SK-N-MC (cell line): ENCODE results near the gene DCUN1D2.
A peak's percentile ranks its signal among the peaks of the same experiment; 100 is the strongest.

ENCODE experiments used
- DNase-seq: peaks from one replicate; pipeline ENCODE4 v3.0.0-alpha.2; 2011; ENCODE audit warnings: low read depth, low spot score
- H3K27ac ChIP-seq: fragments of 200-600 bp; sonication (generic); 2 replicates; pipeline ENCODE4 v1.5.1; 2016; ENCODE audit warnings: mixed run types
- H3K36me3 ChIP-seq: fragments of 200-600 bp; sonication (generic); 2 replicates; pipeline ENCODE4 v1.6.1; 2017; ENCODE audit warnings: antibody characterized with exemption, low read length, mixed read lengths; ENCODE audit not compliant: insufficient read depth
- H3K4me3 ChIP-seq: fragments of 200-600 bp; sonication (generic); 2 replicates; pipeline ENCODE4 v1.5.1; 2016
- H3K9ac ChIP-seq: fragments of 200-600 bp; sonication (generic); 2 replicates; pipeline ENCODE4 v1.8.0; 2017; ENCODE audit warnings: mixed run types, mixed read lengths; ENCODE audit not compliant: insufficient read length
- H3K9me3 ChIP-seq: fragments of 200-600 bp; sonication (generic); 2 replicates; pipeline ENCODE4 v1.6.1; 2017; ENCODE audit warnings: low read depth, mild to moderate bottlenecking, antibody characterized with exemption, low read length, moderate library complexity, mixed read lengths
- EZH2 ChIP-seq: fragments of 200-600 bp; sonication (generic); IDR thresholded peaks from one replicate; pipeline ENCODE4 v1.6.1; 2017; ENCODE audit warnings: antibody characterized with exemption
- FOXP2 ChIP-seq: optimal IDR thresholded peaks from 2 replicates; pipeline ENCODE3; 2011; ENCODE audit warnings: mild to moderate bottlenecking, moderate library complexity; ENCODE audit not compliant: insufficient read depth; ENCODE audit errors: extremely low read length, control extremely low read depth
- POLR2AphosphoS5 ChIP-seq: IDR thresholded peaks from 2 replicates; pipeline ENCODE4 v1.6.1; 2012; ENCODE audit warnings: mild to moderate bottlenecking, low read depth, low read length, borderline replicate concordance

The DCUN1D2 gene

DNA sequence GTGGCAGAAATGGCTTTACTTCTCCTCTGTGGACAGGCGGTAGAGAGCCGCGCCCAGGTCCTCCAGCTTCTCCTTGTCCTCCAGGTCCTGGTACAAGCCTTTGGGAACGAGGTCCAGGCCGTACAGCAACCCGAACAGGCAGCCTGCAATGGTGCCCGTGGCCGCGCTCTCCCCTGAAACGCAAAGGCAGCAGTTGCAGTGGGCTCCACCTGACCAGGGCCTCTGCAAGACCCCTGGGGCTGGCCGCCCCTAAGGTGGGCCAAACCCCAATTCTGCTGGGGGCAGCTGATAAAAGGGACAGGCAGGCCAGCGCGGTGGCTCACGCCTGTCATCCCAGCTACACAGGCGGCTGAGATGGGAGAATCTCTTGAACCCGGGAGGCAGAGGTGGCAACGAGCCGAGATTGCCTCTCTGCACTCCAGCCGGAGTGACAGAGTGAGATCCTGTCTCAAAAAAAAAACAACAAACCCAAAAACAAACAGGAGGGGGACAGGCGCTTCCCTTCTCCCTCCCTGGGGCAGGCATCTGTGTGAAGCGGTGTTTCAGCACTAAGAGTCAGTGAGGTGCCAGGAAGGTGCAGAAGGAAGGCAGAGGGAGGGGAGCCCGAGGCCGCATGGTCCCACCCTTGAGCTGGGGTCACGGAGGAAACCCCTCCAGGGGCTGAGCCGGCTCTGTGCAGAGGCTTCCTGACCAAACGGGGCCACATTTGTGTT is 67.5 kb downstream of the DCUN1D2 start:
- Histone ChIP-seq H3K4me3 (no peak overlapping the region), H3K36me3 (no peaks in the 10 kb centered on the region), H3K27ac (no peak overlapping the region), H3K9ac (no peak overlapping the region), H3K9me3 (no peaks in the 10 kb centered on the region)
- no peak for DNase-seq
- TF ChIP-seq EZH2 (no peak), FOXP2 (no peak), POLR2AphosphoS5 (no peak)

DNA sequence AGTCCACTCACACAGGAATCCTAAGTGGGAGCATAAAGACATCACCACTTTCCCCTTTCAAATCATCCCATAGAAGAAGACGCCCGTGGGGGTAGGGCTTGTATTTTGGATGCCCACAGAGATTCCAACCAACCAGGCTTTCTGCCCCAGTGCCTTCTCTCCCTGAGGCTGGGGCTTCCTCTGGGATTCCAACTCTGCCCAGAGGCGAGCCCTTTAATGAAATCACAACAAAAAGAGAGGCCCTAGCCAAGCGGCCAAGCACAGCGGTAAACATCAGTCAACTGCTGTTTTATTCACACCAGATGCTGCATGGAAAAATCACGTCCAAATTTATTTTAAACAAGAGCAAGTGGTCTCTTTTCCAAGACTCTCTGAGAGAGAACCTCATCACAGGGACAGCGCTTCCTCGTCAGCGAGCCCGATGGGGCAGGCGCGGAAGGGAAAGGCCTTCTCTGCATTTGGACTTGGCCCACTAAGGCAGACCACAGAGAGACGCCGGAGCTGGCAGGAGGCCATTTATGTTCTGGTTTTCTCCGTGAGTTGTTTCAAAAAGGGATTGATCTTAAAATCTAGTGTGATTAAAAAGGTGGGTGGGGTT is 68.7 kb downstream of the DCUN1D2 start:
- Histone ChIP-seq H3K27ac (peak overlapping the region; percentile 91), H3K4me3 (peak overlapping the region; percentile 64), H3K9ac (peak overlapping the region; percentile 61), H3K36me3 (no peaks in the 10 kb centered on the region), H3K9me3 (no peaks in the 10 kb centered on the region)
- no peak for DNase-seq
- TF ChIP-seq POLR2AphosphoS5: no peak
- TF ChIP-seq FOXP2: no peak
- no peak for TF ChIP-seq EZH2

DNA sequence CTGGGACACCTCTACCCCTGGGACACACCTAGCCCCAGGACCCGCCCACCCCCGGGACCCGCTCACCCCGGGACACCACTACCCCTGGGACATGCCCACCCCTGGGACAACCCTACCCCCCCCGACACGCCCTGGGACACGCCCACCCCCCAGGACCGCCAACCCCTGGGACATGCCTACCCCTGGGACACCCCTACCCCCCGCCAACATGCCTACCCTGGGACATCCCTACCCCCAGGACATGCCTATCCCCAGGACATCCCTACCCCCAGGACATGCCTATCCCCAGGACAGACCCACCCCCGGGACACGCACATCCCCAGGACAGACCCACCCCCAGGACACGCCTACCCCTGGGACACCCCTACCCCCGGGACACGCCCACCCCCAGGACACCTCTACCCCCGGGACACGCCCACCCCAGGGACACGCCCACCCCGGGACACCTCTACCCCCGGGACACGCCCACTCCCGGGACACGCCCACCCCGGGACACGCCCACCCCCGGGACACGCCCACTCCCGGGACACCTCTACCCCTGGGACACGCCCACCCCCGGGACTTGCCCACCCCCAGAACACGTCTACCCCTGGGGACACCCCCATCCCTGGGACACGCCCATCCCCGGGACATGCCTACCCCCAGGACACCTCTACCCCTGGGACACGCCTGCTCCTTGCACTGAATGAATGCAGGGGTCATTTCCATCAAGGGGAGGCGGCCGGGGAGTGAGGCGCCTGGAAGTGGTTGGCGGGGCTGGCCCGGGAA is 69.5 kb downstream of the DCUN1D2 start:
- H3K9ac ChIP-seq: no peak overlapping the region
- H3K36me3 ChIP-seq: no peaks in the 10 kb centered on the region
- H3K9me3 ChIP-seq: no peaks in the 10 kb centered on the region
- no peak for TF ChIP-seq EZH2
- no peak for TF ChIP-seq FOXP2
- TF ChIP-seq POLR2AphosphoS5: no peak
- no peak for DNase-seq
- peak overlapping the region; percentile 91; the same call in 1 of the 2 replicates for H3K27ac ChIP-seq
- peak overlapping the region; percentile 64 for H3K4me3 ChIP-seq

DNA sequence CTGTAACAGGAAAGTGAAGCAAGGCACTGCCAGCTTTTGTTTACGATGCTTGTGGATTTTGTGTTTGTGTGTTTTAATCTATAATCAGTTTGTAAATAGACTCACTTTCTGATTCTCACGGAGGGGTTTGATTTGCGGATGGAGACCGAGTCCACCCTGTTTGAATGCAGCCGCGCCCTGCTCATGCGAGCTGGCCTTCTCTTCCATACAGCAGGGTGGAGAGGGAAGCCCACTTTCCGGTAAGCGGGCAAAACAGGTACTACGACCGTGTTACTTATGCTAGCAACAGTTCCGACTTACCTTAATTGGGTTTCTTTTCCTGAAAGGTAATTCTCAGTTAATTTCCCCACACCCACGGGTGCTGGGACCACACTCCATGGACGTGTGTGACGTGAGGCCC is 70.3 kb downstream of the DCUN1D2 start:
- Histone ChIP-seq H3K4me3 (no peak overlapping the region), H3K9me3 (no peaks in the 10 kb centered on the region), H3K9ac (no peak overlapping the region), H3K27ac (no peak overlapping the region), H3K36me3 (no peaks in the 10 kb centered on the region)
- TF ChIP-seq EZH2 (no peak), POLR2AphosphoS5 (no peak), FOXP2 (no peak)
- no peak for DNase-seq

DNA sequence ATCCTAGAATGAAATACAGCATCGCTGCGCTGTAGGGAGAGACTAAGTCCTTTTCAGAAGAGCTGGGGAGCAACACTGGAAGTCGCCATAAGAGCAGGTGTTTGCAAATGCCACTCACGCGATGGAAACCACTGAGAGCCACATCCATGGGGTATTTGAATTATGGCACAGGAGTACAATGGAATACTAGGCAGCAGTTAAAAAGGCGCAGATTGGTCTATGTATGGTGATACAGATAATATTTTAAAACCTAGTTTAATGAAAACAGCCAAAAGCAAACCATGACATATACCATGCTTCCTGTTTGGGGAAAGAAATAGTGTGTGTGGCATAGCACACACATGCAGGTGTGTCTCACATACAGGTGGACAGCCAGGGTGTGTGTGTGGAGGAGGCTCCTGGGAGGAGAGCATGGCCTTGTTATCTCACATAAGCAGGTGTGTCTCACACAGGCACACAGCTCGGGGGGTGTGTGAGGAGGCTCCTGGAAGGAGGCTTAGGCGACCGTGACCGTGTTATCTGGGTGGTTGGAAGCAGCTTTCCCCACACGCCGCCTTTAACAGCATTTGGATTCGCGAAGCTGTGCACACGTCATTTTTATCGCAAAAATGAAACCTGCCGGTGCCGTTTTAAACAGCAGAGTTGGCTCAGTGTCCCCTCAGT is 70.8 kb downstream of the DCUN1D2 start:
- Histone ChIP-seq H3K9me3 (no peaks in the 10 kb centered on the region), H3K9ac (no peak overlapping the region), H3K36me3 (no peaks in the 10 kb centered on the region), H3K27ac (no peak overlapping the region), H3K4me3 (no peak overlapping the region)
- TF ChIP-seq EZH2: no peak
- no peak for DNase-seq

DNA sequence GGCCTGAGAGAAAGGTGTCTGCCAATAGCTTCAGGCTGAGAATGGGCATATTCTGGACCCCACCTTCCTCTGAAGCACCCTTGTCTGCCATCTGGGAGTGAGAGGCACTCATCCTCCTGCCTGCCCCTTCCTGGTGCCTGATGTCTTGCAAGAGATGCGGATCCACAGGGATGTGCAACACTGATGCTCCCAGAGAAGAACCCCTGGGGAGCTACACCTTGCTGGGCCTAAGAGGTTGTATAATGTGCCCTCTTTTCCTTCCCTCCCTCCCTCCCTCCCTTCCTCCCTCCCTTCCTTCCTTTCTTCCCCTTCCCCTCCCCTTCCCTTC is 71.8 kb downstream of the DCUN1D2 start:
- no peaks in the 10 kb centered on the region for H3K36me3 ChIP-seq

DNA sequence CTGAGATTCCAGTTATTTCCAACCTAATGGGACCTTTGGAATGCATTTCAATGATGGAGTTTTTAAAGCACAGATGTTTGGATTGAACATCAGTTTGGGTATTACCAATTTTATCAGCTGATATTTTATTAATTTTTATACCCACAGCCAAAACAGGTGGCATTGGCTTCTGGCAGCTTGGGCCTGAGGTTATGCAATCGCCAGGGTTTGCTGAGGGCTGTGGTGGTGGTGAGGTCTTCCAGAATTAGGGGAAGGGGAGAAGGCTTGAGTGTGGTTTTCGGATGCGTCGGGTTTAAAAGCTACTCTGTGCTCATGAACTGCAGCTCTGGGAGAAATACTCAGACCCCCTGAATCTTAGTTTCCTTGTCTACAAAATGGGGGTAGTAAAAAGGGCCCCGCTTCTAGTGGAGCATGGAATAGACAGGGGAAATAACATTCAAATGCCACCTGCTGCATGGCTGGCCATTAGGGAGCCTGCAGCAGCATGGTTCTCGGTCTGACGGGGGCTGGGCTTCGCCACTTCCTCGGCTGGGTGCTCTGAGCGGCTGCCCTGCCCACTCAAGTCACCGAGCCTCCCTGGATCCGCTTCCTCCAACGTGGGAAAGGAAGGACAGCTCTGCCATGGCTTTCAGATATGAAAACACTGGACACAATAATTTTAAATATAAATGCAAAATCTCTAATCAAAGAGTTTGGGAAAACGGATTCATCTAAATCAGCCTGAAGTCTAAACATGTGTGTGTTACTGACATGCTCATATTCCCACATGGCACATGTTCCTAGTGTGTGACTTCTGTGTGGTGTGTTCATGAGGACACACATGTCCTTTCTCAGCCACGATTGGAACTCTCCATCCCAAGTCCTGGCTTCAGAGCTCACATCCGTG is 72.4 kb downstream of the DCUN1D2 start:
- H3K9ac ChIP-seq: no peak overlapping the region
- H3K36me3 ChIP-seq: no peaks in the 10 kb centered on the region
- no peaks in the 10 kb centered on the region for H3K9me3 ChIP-seq
- no peak for DNase-seq
- no peak overlapping the region for H3K4me3 ChIP-seq
- no peak for TF ChIP-seq FOXP2
- no peak for TF ChIP-seq POLR2AphosphoS5
- TF ChIP-seq EZH2: no peak
- H3K27ac ChIP-seq: no peak overlapping the region

More for the DNA sequence above, 71.8 kb downstream of the DCUN1D2 start:
- Histone ChIP-seq H3K27ac (no peak overlapping the region), H3K4me3 (no peak overlapping the region), H3K9me3 (no peaks in the 10 kb centered on the region), H3K9ac (no peak overlapping the region)
- DNase-seq: no peak
- TF ChIP-seq EZH2 (no peak), FOXP2 (no peak), POLR2AphosphoS5 (no peak)
